Keratinocyte (primary cell): ENCODE data around the gene WNT4.

ENCODE experiments used
- CTCF ChIP-seq, 3 experiments: IDR thresholded peaks in 1 of 3; conservative IDR thresholded peaks in 1 of 3; optimal IDR thresholded peaks in 1 of 3; 2 replicates in 2 of 3; 3 replicates in 1 of 3; pipeline versions ENCODE3 to v1.5.1; 2011; ENCODE audit warnings: low read length in 3 of 3, mild to moderate bottlenecking in 3 of 3, moderate library complexity in 2 of 3, control low read depth in 1 of 3, inconsistent platforms in 1 of 3; ENCODE audit not compliant: insufficient read depth in 2 of 3; ENCODE audit errors: extremely low read depth in 1 of 3
- EZH2 ChIP-seq: IDR thresholded peaks from one replicate; pipeline ENCODE4 v1.6.1; 2012; ENCODE audit warnings: inconsistent platforms, mild to moderate bottlenecking, low read length, moderate library complexity

GRCh38 chr1:22089134-22089571 lies 53.7 kb downstream of the WNT4 start:
- no peak for TF ChIP-seq CTCF (optimal IDR thresholded peaks at IDR 0.05 in 1 of 3, IDR thresholded peaks at IDR 0.05 in 1 of 3, conservative IDR thresholded peaks at IDR 0.05 in 1 of 3; ENCODE audit: extremely low read depth in 1 of 3, insufficient read depth in 2 of 3, low read length in 3 of 3)
- no peak for TF ChIP-seq EZH2
